ENCODE data around the gene TEX29.

Gene TEX29

DNA sequence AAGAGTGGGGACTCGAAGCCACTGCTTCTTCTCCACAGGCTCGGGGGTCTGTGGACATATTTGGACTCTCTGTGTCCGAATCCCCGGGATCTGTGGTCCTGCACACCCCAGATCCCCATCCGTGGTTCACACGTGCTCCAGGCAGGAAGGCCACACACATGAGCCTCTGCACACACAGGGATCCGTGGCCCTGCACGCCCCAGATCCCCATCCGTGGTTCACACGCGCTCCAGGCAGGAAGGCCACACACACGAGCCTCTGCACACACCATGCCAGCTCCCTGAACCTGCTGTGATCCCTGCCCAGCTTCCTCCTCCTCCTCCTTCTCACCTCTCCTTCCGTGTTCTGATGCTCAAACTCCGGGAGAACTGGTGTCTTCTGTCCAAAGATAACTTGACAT is 3.1 kb downstream of the TEX29 start:
- no peak for FAIRE-seq

DNA sequence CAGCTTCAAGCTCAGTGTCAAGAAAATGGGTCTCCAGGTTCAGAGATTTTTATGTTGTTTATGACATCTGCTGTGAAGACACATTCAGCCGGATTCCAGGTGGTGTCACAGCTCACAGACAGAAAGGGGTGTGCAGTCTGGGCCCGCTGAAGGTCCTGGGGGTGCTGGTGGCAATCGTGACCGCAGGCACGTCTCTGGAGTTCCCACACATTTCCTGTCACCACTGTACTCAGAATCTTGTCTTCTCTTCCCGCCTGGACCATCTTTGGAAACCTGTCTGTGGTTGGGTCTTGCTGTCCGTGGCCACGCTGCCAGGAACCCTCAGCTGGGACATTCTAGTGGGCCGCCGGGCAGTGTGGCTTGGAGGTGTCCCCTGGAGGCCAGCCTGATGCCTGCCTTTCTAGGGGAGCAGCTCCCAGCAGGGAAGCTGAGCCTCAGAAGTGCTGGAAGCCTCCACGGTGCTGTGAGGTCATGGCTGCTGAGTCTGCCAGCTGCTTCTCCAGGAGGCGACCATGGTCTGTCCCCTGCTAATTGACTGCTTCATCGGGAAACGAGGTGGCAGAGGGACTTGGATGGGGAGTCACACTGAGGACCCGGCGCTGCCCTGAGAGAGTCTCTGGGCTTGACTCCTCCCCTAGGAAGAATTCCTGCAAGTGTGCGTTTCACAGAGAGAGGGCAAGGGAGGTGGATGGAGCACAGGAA is 3.7 kb downstream of the TEX29 start:
- no peak for FAIRE-seq

DNA sequence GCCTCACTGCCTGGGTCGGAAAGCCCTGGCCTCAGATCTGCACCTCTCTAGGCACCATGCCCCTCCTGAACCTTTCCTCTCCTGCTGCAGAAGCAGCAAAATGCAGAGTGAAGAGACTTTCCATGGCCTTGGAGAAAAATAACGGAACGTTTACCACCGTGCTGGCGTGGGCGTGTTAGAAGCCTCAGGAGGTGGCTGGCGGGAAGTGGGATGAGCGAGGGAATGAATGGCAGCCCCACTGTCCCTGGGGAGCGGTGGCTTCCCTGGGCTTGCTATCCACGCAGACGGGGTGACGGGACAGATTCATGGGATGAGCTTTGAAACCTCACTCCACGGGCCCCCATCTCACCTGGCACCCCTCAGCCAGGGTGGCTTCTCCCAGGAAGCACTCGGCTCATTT is 4.3 kb downstream of the TEX29 start:
- FAIRE-seq, result no peak

DNA sequence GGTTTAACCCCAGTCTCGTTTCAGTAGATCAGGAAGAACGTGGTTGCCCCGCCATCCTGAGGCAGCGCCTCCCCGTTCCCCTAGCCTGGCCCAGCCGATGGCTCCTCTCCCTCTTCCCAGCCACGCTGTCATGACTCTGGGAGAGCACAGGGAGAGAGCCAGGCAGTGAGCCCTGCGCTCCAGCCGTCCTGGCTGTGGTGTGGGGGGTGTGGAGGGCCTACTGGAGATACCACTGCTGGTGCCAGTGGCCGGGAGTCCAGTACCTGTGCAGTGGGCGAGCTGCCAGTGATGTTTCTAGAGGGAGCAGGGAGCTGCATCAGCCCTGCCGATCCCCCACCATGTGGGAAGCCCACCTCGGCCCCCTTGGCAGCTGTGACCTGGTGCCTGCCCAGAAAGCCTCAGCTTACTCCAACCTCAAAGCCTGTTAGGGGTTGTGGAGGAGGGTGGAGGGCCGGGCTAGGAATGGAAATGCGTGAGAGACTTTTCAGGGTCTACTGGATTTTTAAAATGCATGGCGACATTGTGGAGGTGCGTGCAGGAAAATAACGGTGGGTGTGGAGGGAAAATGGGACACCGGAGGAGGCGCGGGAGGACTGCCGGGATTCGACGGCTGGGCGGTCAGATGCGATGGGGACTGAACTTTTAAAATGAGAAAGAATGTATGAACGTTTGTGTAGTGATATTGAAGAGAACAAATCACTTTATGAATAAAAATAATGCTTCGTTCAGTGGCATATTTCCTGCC is 4.9 kb downstream of the TEX29 start:
- no peak for FAIRE-seq

DNA sequence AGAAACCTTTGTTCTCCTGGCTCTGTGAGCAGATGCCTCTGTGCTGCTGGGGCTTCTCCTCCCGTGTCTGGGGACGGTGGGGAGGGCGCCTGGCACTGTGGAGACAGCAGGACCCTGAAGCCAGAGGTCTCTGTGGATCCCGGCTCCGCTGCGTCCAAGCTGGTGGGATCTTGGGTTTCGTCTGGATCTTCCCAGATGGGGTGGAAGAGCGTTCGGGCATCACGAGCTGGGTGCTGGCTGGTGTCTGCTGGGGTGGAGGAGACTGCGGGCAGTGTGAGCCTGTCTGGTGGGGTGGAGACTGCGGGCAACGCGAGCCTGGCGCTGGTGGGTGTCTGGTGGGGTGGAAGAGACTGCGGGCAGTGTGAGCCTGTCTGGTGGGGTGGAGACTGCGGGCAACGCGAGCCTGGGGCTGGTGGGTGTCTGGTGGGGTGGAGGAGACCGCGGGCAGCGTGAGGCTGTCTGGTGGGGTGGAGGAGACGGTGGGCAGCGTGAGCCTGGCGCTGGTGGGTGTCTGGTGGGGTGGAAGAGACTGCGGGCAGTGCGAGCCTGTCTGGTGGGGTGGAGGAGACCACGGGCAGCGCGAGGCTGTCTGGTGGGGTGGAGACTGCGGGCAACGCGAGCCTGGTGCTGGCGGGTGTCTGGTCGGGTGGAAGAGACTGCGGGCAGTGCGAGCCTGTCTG is 5.6 kb downstream of the TEX29 start:
- no peak for FAIRE-seq

DNA sequence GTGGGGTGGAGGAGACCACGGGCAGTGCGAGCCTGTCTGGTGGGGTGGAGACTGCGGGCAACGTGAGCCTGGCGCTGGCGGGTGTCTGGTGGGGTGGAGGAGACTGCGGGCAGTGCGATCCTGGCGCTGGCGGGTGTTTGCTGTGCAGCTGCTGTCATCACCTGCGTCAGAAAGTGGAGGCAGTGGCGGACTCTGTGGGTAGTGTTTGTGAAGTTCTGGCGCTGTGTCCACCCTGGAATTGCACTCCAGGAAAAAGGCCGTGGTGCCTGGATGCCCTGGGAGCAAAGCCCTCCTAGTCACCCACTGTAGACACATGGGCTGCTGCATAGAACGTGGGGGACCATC is 6.2 kb downstream of the TEX29 start:
- no peak for FAIRE-seq

DNA sequence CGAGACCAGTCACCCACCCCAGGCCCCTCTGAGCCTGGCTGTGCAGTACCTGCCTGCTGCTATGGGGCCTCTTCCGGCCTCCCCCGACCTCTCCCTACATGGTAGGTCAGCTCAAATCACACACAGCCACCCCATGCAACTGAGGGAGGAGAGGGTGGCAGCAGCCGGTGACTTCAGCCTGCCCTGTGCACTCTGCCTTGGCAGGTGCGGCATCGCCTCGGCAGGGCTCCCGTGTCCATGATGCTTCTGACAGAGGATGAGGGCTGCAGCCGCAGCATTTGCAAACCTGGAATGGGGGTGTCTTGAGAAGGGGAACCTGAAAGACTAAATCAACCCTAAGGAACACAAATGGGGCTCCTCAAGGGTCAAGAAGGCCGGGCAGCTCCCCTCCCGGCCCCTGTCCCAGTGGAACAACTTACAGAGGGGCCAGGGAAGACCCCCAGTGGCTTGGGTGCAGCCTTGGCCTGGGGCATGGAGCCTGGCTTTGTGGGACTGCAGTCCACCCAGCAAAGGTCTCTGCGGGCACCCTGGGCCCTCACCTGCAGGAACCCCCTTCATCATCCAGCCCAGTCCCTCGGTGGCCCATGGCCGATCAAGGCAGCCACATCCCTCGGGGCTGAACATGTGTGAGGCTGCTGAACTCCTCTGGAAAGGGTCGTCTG is 6.7 kb downstream of the TEX29 start:
- no peak for FAIRE-seq

DNA sequence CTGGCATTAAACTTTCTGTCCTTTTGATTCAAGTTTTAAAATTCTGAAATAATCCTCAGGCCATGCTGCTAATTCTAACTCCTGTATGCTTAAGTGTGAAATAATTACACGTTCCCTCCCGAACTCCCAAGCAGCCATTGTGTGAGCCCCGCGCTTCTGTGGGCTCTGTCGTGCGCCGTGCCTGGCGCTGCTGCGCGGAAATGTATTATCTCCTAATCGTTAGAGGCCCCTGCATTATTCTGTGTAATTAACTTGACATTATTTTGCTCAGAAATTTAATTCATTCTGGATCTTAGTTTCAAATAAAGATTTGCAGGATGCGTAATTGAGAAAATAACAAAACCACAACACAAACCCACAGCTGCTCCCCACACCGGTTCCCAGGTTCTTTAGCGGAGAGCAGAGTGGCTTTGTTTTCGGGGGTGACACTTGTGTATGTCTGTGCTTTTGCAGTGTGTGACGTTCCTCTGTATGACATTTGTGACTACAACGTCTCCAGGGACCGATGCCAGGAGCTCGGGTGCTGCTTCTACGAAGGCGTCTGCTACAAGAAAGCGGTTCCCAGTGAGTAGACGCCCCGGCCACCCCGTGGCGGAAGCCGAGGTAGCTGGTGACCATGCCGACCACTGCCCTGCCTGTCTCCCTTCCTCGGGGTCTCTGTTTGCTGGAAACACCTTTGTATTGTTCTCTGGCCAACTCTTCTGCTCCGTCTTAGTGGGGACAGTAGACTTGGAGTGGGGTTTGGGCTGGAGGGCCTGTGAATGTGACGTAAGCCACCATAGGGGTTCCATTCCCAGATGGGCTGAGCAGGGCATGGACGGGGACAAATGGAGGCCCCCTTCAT is 7.5 kb downstream of the TEX29 start:
- FAIRE-seq, result no peak

DNA sequence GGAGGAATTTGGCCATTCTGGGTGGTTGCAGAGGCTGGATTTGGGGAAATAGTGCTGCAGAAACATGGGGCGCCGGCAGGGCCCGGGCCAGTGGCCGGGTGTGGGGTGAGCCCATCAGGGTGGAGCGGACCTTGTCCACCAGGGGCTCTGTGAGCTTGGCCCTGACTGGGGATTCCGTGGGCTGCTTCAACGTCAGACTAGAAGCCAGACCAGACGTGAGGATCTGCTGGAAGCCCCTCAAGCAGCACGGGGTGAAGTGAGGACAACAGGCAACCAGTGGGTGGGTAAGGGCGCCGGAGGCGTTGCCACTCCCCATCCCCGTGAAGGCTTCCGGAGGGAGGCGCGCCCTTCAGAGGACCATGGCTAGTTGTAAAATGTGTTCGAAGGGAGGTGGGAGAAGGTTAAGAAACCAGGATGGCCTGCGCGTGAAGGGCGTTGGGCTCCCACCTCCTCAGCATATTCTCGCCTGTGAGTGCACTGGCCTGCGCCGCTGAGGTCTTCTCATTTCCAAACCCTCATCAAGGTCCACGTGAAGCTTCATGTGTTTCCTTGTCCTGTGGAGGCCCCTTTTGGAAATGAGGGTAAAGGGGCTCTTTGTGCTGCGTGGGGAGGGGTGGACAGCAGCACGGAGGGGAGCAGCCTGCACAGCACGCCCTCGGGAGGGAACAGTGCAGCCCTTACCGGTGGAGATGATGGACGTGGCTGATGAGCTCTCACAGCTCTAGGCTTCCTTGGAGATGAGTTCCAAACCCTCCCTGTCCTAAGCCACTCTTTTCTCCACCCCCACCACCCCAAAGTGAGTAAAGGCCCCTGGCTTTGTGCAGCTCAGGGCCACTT is 8.3 kb downstream of the TEX29 start:
- FAIRE-seq, result no peak

DNA sequence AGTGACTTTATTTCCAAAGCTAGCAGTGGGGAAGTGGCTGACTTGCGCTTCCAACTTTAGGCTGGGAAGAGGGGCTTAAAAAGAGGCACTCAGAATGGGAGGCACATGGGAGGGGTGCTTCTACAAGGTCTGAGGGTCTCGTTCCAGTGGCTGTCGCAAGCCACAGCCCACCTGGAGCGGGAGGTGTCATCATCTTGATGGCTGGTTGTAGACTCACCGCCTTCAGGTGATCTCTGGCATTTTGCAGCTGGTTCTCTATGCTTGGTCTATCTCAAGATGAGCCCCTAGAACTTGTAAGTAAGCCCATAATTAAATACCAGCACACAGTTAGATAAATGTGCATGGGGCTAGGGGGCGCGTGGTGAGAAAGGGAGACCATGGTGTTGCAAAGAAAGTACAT is 9.2 kb downstream of the TEX29 start:
- no peak for FAIRE-seq

DNA sequence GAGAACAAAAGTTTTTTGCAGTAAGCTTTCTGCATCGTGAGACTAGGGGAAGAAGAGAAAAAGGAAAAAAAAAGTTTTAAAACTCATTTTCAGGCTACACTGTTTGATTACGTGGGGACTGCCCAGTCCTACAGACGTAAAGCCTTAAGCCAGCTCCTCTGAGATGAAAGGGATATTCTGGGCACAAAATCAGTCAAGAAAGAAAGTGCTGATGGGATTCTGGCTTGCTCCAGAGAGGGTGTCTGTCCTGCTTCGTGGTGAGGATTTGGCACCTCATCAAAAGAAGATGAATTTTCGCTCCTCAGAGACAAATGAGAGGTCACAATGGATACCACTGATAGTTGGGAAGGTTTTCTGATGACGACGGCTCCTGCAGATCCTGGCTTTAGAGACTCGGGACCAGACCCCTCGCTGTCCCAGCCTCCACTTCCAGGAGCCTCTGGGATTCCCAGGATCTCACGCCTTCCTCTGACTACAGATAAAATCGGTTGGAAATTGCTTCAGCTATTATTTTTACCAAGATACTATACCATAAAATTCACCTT is 9.7 kb downstream of the TEX29 start:
- no peak for FAIRE-seq

DNA sequence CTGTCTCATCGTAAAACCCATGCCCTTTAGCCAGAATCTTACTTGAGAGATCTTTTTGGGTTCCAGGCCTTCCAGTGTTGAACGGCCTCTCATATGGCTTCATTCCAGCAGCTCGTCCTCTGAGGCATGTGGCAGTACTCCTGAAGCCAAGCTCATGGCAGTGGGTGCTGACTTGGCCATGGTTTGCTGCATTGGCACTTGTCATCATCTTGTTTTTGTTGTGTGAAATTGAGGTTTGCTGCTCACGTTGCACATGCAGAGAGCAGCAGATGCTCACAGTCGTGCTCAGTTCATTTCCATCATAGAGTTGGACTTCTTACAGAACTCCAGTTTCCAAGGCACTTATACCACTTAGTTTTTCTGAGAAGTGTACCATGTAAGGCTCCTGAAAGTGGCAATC is 14.9 kb downstream of the TEX29 start:
- FAIRE-seq, result no peak

DNA sequence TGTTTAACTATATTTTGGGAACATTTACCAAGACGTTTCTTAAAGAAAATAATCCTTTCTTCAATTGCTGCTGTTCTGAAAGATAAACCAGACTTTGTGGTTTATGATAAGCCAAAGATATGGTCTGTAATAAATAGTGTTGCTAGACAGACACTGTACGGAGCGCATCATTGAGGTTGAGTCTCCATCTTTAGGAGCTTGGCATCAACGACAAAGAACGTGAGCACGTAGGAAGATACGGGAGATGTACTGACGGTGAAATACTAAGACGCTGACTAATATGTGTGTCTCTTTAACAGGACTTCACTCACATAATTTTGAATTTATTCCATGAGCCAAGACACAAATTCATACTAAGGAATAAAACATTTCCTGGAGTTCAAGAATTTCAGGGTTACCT is 16.2 kb downstream of the TEX29 start:
- no peak for FAIRE-seq

DNA sequence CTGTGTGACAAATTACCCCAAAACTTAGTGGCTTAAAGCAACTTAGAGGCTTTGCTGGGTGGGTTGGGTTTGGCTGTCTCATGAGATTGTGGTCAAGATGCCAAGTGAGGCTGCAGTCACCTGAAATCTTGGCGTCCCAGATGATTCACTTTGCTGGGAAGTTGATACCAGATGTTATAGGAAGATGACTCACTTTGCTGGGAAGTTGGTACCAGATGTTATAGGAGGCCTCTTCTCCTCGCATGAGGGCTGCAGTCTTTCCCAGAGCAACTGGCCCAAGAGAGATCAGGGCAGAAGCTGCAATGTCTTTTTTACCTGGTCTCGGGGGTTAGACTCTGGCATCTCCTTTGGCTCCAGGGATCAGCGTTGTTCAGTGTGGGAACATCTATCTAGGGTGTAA is 16.8 kb downstream of the TEX29 start:
- no peak for FAIRE-seq

DNA sequence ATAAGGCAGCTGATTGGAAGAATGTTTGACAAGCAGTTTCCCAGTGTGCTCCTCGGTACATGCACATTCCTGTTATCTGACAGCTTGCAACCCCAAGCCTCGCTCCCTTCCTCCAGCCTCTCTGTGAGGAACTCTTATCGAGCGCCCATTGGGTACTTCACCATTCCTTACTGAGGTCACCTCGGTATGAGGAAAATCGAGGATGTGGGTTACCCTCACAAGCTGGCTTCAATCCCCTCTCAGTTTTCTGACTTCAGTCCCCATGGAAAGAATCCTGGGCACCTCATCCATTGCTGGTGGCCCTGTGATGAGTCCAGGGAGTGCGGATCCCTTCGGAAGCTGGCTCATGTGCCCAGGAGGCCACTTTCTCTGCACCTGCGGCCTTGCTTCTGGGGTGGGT is 17.3 kb downstream of the TEX29 start:
- no peak for FAIRE-seq

DNA sequence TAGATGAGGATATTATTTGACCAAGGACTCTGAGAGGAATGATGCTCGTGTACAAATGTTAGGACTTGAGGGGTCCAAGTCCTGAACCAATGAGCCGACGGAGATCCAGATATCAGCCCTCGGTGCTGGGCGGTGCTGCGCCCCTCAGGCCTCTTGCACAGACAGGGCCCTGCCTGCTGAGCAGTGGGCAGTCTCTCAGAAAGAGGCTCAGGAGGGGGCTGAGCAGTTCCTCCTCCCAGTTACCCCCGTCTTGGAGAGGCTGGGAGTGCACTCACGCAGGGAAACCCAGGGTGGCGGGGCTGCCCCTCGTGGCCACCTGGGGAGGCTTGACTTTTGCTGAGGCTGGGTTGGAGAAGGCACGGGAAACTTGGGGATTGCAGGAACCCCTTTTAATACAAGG is 18.4 kb downstream of the TEX29 start:
- FAIRE-seq, result no peak

DNA sequence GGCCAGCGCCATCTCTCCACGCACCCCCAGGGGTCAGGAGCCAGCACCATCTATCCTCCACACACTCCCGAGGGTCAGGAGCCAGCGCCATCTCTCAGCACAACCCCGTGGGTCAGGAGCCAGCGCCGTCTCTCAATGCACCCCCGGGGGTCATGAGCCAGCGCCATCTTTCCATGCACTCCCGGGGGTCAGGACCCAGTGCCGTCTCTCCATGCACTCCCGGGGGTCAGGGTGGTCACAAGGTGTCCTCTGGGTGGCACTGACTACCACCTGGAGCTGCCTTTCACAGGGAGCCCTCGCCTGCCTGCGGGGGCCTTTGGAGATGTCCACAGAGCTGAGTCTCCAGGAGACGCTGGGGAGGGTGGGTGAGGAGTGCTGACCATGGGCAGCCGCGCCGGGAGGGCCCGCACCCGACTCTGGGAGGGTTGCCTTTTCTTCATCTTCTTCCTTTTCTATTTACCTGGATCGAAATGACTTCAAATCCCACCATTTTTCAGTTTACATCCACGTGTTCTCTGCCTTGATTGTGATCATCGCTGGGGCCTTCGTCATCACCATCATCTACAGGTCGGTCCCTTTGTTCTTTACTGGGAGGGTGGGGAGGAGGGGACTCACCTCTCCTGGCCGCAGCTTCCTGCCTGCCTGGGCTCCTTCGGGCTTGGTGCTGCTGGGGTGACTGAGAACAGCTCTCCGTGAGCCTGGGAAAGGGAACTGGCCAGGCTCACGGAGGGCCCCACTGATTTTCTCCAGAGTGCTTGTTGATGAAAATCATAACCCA is 19.1 kb downstream of the TEX29 start:
- no peak for FAIRE-seq

DNA sequence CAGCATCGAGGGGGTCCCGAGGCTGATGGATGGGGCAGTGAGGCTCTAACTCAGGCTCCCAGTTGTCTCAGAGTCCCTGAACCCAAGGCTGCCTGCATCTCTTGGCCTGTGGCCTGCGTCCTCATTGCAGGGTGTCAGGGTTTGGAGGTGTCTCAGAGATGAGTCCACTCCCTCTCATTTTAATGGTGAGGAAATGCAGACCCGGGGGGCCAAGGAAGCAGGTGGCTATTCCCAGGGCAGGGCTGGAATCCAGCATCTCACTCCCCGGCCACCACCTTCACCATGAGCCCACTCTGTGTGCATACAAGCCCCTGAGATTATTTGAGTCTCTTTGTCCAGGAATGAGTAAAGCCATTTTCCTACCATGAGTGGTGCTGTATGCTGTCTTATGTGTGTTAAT is 21.4 kb downstream of the TEX29 start:
- FAIRE-seq, result no peak

DNA sequence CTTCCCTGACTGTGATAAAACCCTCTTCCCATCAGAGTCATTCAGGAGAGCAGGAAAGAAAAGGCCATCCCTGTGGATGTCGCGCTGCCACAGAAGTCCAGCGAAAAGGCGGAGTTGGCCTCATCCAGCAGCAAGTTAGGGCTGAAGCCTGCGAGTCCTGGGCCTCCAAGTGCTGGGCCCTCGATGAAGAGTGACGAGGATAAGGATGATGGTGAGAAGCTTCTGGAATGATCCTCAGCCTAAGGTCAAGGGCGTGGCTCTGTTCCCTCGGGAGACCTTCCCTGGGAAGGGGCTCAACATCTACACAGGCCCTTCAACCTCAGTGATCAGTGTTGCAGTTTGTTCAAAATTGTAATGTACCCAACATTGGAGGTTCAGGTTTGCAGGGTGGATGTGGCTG is 22.3 kb downstream of the TEX29 start:
- no peak for FAIRE-seq

DNA sequence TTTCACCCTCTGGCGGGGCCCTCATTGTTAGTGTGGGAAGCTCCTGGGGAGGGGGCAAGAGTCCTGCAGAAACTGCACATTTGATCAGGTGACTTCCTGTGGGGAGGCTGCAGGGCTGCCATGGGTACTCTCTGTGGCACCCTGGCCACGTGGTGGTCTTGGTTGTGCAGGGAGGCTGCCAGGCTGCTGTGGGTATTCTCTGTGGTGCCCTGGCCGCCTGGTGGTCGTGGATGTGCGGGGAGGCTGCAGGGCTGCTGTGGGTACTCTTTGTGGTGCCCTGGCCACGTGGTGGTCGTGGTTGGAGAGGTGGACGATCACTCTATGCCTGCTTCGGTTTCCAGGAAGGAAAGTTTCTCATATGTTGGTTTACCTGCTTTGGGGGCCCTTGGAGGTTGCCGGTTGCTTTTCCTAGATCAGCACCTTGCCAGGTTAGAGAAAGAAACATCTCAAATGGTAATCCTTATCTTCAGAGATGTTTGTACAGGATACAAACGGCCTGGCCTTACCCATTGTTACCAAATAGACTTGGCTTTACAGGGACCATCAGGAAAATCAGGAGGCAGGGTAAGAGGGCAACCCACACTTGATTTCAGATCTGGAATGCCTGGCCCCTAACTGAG is 22.9 kb downstream of the TEX29 start:
- no peak for FAIRE-seq
